ENCODE results near the gene UCN2. TPM values are rescaled to one million over a fixed set of nuclear protein-coding genes. Genes with fewer than 3 reads are reported as not detected.

The UCN2 gene
- total RNA-seq, 4 donors from 2014 or later = 0.49 TPM; not detected in 3

- H3K9me3 ChIP-seq = no peaks in the 10 kb centered on the region
- no peak for TF ChIP-seq POLR2A (IDR thresholded peaks at IDR 0.05)
- no peak for TF ChIP-seq CTCF (IDR thresholded peaks at IDR 0.05)
- no peak for DNase-seq
- intact Hi-C loops (cut with DNase I; ENCODE audit: low total_unique reads) = no loop called here
- H3K27me3 ChIP-seq = no peaks in the 10 kb centered on the region
- H3K27ac ChIP-seq = peak overlapping the region in 1 of 2 donors; percentile 98
- peaks cover 6 to 22% of the 10 kb centered on the region in 2 donors for H3K4me1 ChIP-seq
- no peak overlapping the region for H3K4me3 ChIP-seq
- no peaks in the 10 kb centered on the region for H3K36me3 ChIP-seq
Observed at GRCh38 chr3:48600711-48601621, 37.4 kb upstream of the UCN2 start.

GRCh38 chr3:48599509-48600285, 36.1 kb upstream of the UCN2 start:
- H3K9me3 ChIP-seq = no peaks in the 10 kb centered on the region
- H3K27ac ChIP-seq = peak overlapping the region; percentile 81 to 98
- TF ChIP-seq CTCF (IDR thresholded peaks at IDR 0.05) = no peak
- TF ChIP-seq POLR2A (IDR thresholded peaks at IDR 0.05) = no peak
- peaks cover 6 to 34% of the 10 kb centered on the region in 2 donors for H3K4me1 ChIP-seq
- no peaks in the 10 kb centered on the region for H3K36me3 ChIP-seq
- H3K4me3 ChIP-seq = no peak overlapping the region
- intact Hi-C loops (cut with DNase I; ENCODE audit: low total_unique reads) = no loop called here
- H3K27me3 ChIP-seq = no peaks in the 10 kb centered on the region
- DNase-seq = no peak

- Histone ChIP-seq H3K4me3 (no peak overlapping the region), H3K27me3 (no peaks in the 10 kb centered on the region), H3K4me1 (peaks cover 6 to 34% of the 10 kb centered on the region in 2 donors), H3K27ac (peak overlapping the region; percentile 81 to 98), H3K9me3 (no peaks in the 10 kb centered on the region), H3K36me3 (no peaks in the 10 kb centered on the region)
- no peak for DNase-seq
- TF ChIP-seq CTCF (IDR thresholded peaks at IDR 0.05) (no peak), POLR2A (IDR thresholded peaks at IDR 0.05) (no peak)
- intact Hi-C loops (cut with DNase I; ENCODE audit: low total_unique reads) = no loop called here
Observed at GRCh38 chr3:48599077-48599501, 35.5 kb upstream of the UCN2 start.

GRCh38 chr3:48598323-48599076, 34.9 kb upstream of the UCN2 start:
- H3K9me3 ChIP-seq = no peaks in the 10 kb centered on the region
- H3K27me3 ChIP-seq = no peaks in the 10 kb centered on the region
- TF ChIP-seq POLR2A (IDR thresholded peaks at IDR 0.05) (peak; percentile 23 to 32), CTCF (IDR thresholded peaks at IDR 0.05) (peak in 1 of 4 experiments; percentile 7)
- DNase-seq = peak; percentile 77 to 87
- intact Hi-C loops (cut with DNase I; ENCODE audit: low total_unique reads) = no loop called here
- no peak overlapping the region for H3K4me3 ChIP-seq
- H3K27ac ChIP-seq = peak overlapping the region; percentile 81 to 98
- no peaks in the 10 kb centered on the region for H3K36me3 ChIP-seq
- H3K4me1 ChIP-seq = peaks cover 6 to 34% of the 10 kb centered on the region in 2 donors

All from uterus (tissue), 4 donors.